Gastrocnemius medialis (tissue), 4 donors: ENCODE measurements around the gene LRRFIP1. TPM values are rescaled to one million over a fixed set of nuclear protein-coding genes. Genes with fewer than 3 reads are reported as not detected.

Source experiments
- ATAC-seq, 2 donors: fragments of 150-250 bp; one replicate each; pipeline ENCODE4 v1.9.1; 2016
- DNase-seq, 2 donors: peaks; one replicate each; pipeline ENCODE4 v3.0.0-alpha.2; 2019
- H3K27ac ChIP-seq, 4 donors: fragments of 200-600 bp; sonication (generic); 1 replicate in 1 of 4; 2 replicates in 3 of 4; pipeline ENCODE4 v1.5.1; 2016 to 2018; ENCODE audit warnings: mild to moderate bottlenecking in 2 of 4, moderate library complexity in 1 of 4
- H3K27me3 ChIP-seq, 3 donors: fragments of 200-600 bp; sonication (generic) in 2 of 3; 1 replicate in 1 of 3; 2 replicates in 2 of 3; pipeline versions ENCODE4 v1.5.1 to v1.6.0; 2016 to 2019; ENCODE audit warnings: mild to moderate bottlenecking in 1 of 3, moderate library complexity in 1 of 3
- H3K36me3 ChIP-seq, 2 donors: fragments of 200-600 bp; sonication (generic) in 1 of 2; one replicate each; pipeline ENCODE4 v1.5.1; 2017 to 2018
- H3K4me1 ChIP-seq, 2 donors: fragments of 200-600 bp; sonication (generic) in 1 of 2; one replicate each; pipeline ENCODE4 v1.5.1; 2016 to 2017; ENCODE audit warnings: mild to moderate bottlenecking in 2 of 2
- H3K4me3 ChIP-seq, 4 donors: fragments of 200-600 bp; sonication (generic) in 3 of 4; 1 replicate in 1 of 4; 2 replicates in 3 of 4; pipeline ENCODE4 v1.5.1; 2016 to 2019; ENCODE audit warnings: mild to moderate bottlenecking in 2 of 4
- H3K9me3 ChIP-seq, 3 donors: fragments of 200-600 bp; sonication (generic) in 2 of 3; 1 replicate in 1 of 3; 2 replicates in 2 of 3; pipeline ENCODE4 v1.5.1; 2016 to 2019
- POLR2A ChIP-seq, 2 donors: fragments of 450-650 bp; IDR thresholded peaks; one replicate each; pipeline ENCODE4 v1.6.1; 2017; ENCODE audit warnings: antibody characterized with exemption in 2 of 2, mild to moderate bottlenecking in 2 of 2, moderate library complexity in 2 of 2
- in situ Hi-C, 4 donors: fragments of 200-750 bp; cut with MboI; loops; one replicate each; pipeline versions ENCODE4 v1.15.0 to v1.8.0; 2017; ENCODE audit warnings: low sequenced_read_pairs in 4 of 4
- intact Hi-C: fragments of 100-400 bp; cut with DNase I; formaldehyde crosslinking; loops from one replicate; pipeline ENCODE4 v1.15.1; 2023; ENCODE audit warnings: low total_unique reads
- total RNA-seq, 4 donors: library from RNA; depleted of rRNA; stranded (reverse); fragments of >200 nt; gene quantifications; one replicate each; pipeline versions ENCODE4 v1.1.0 to v1.2.3, GENCODE V29; 2016
- TF ChIP-seq, protein P1 (sequence below), 5 experiments: fragments of 450-650 bp in 3 of 5; fragments of 200-600 bp in 2 of 5; sonication (generic) in 2 of 5; IDR thresholded peaks in 4 of 5; conservative IDR thresholded peaks in 1 of 5; 1 replicate in 4 of 5; 2 replicates in 1 of 5; pipeline ENCODE4 v1.5.1; 2016 to 2019; ENCODE audit warnings: antibody characterized with exemption in 5 of 5, mild to moderate bottlenecking in 3 of 5, moderate library complexity in 3 of 5

The LRRFIP1 gene
- total RNA-seq, 4 donors from 2014 or later = 37.9 to 74.1 (median 54.0) TPM

DNA sequence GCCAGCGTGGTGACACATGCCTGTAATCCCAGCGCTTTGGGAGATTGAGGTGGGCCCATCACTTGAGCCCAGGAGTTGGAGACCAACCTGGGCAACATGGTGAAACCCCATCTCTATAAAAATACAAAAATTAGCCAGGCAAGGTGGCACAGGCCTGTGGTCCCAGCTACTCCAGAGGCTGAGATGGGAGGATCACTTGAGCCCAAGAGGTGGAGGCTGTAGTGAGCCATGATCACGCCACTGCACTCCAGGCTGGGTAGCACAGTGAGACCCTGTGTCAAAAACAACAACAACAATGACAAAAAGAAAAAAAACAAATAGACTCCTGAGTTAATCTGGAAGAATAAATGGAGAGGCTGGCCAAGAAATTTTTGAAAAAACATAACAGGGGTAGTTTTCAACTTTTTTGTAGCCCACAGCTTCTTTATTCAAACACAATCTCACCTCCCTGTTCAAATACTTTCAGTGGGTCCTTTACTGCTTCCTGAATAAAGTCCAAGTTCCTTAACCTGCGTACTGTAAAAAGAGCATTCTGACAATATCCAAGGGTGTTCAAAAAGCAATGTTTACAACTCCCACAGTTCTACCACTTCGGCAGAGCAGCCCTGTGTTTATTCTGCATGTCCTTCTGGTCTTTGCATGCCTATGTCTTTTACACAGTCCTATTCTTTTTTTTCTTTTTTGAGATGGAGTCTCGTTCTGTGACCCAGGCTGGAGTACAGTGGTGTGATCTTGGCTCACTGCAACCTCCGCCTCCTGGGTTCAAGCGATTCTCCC is 53.5 kb downstream of the LRRFIP1 start:
- ATAC-seq (no peak), DNase-seq (no peak)
- in situ Hi-C loops (loop anchor here in 1 of 4 donors (10.0 kb wide), 1 partner anchor 64 kb away; no protein-coding TSS in a partner anchor), intact Hi-C loops (no loop called here)
- no peaks in the 10 kb centered on the region for H3K27me3 ChIP-seq
- no peak for TF ChIP-seq POLR2A (IDR thresholded peaks at IDR 0.05)
- TF ChIP-seq, protein P1, sequence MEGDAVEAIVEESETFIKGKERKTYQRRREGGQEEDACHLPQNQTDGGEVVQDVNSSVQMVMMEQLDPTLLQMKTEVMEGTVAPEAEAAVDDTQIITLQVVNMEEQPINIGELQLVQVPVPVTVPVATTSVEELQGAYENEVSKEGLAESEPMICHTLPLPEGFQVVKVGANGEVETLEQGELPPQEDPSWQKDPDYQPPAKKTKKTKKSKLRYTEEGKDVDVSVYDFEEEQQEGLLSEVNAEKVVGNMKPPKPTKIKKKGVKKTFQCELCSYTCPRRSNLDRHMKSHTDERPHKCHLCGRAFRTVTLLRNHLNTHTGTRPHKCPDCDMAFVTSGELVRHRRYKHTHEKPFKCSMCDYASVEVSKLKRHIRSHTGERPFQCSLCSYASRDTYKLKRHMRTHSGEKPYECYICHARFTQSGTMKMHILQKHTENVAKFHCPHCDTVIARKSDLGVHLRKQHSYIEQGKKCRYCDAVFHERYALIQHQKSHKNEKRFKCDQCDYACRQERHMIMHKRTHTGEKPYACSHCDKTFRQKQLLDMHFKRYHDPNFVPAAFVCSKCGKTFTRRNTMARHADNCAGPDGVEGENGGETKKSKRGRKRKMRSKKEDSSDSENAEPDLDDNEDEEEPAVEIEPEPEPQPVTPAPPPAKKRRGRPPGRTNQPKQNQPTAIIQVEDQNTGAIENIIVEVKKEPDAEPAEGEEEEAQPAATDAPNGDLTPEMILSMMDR (IDR thresholded peaks at IDR 0.05 in 4 of 5, conservative IDR thresholded peaks at IDR 0.05 in 1 of 5) = no peak
- H3K4me3 ChIP-seq = no peak overlapping the region
- H3K9me3 ChIP-seq = no peaks in the 10 kb centered on the region
- H3K4me1 ChIP-seq = peaks cover 51 to 55% of the 10 kb centered on the region in 2 donors
- no peaks in the 10 kb centered on the region for H3K36me3 ChIP-seq
- H3K27ac ChIP-seq = peak overlapping the region in 2 of 4 donors; percentile 12 to 16

DNA sequence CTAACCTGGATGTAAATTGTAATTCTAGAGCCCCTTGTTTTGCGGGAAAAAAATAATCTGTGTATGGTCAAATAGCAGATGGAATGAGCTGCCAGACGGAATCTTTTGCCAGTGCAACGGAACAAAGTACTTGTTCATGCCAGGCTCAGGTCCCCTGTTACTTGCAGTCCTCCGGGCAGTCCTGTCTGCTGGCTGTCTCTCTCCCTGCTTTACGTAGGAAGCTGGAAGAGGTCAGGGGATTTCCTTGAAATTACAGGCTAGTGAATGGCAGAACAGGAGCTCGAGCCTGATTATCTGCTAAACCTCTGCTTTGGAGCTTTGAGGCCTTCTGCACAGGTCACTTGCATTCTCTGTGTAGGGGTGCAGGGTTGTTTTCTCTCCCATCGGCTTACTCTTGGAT is 54.8 kb downstream of the LRRFIP1 start:
- intact Hi-C loops (no loop called here), in situ Hi-C loops (loop anchor here in 1 of 4 donors (10.0 kb wide), 1 partner anchor 63 kb away; no protein-coding TSS in a partner anchor)
- Histone ChIP-seq H3K4me3 (no peak overlapping the region), H3K36me3 (no peaks in the 10 kb centered on the region), H3K9me3 (no peaks in the 10 kb centered on the region), H3K27me3 (no peaks in the 10 kb centered on the region), H3K4me1 (peaks cover 43 to 47% of the 10 kb centered on the region in 2 donors), H3K27ac (peak overlapping the region; percentile 62 to 79 (median 67))
- DNase-seq (peak in 1 of 2 donors; percentile 18), ATAC-seq (no peak)
- TF ChIP-seq, protein P1 (IDR thresholded peaks at IDR 0.05 in 4 of 5, conservative IDR thresholded peaks at IDR 0.05 in 1 of 5) = no peak
- TF ChIP-seq POLR2A (IDR thresholded peaks at IDR 0.05) = no peak

DNA sequence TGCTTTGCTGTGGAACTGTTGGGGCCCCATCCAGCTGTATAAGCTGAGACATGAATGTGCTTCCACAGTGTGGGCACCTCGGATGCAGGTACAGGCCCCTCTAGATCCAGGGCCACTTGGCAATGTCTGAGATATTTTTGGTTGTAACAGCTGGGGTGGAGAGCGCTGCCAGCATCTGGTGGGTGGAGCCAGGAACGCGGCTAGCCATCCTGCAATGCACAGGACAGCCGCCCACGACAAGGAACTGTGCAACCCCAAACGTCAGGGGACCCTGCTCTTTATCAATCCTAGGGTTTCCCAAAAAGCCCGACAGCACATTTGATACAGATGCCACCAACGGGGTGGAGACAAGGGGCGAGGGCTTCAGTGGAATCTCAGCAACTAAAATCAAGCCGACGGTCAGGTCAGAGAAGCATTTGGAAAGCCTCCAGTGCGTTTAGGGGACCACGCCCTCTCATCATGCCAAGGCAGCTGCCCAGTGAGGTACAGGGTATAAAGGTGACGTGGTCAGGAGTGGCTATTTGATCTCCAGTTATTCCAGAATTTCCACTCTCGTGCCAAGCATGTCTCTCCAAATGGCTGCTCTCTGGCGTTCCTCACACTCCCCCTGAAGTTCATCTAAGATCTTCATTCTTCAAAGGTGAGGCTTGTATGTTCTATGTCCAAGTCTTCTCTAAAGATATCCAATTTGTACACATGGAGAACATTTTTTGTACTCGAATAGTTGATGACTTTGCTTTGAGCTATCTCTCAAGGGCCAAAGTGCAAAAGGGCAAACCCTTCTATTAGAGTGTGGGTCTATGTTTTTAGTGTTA is 55.7 kb downstream of the LRRFIP1 start:
- TF ChIP-seq, protein P1 (IDR thresholded peaks at IDR 0.05 in 4 of 5, conservative IDR thresholded peaks at IDR 0.05 in 1 of 5) = no peak
- no peak for TF ChIP-seq POLR2A (IDR thresholded peaks at IDR 0.05)
- Histone ChIP-seq H3K27ac (peak overlapping the region; percentile 62 to 79 (median 67)), H3K9me3 (no peaks in the 10 kb centered on the region), H3K27me3 (no peaks in the 10 kb centered on the region), H3K4me3 (no peak overlapping the region), H3K36me3 (no peaks in the 10 kb centered on the region), H3K4me1 (peaks cover 45 to 47% of the 10 kb centered on the region in 2 donors)
- intact Hi-C loops = no loop called here
- DNase-seq = peak in 1 of 2 donors; percentile 45
- in situ Hi-C loops = loop anchor here in 1 of 4 donors (10.0 kb wide), 1 partner anchor 62 kb away; no protein-coding TSS in a partner anchor
- ATAC-seq = peak in 1 of 2 donors; percentile 20

GRCh38 chr2:237685408-237685807 is 58.0 kb downstream of the LRRFIP1 start:
- no peak overlapping the region for H3K27ac ChIP-seq
- H3K36me3 ChIP-seq = no peaks in the 10 kb centered on the region
- DNase-seq (no peak), ATAC-seq (no peak)
- H3K27me3 ChIP-seq = no peaks in the 10 kb centered on the region
- intact Hi-C loops = no loop called here
- no peak overlapping the region for H3K4me3 ChIP-seq
- H3K4me1 ChIP-seq = peaks cover 55 to 56% of the 10 kb centered on the region in 2 donors
- no peak for TF ChIP-seq POLR2A (IDR thresholded peaks at IDR 0.05)
- TF ChIP-seq, protein P1 (IDR thresholded peaks at IDR 0.05 in 4 of 5, conservative IDR thresholded peaks at IDR 0.05 in 1 of 5) = peak in 1 of 5 experiments; percentile 20
- in situ Hi-C loops = loop anchor here in 1 of 4 donors (10.0 kb wide), 1 partner anchor 59 kb away; no protein-coding TSS in a partner anchor
- no peaks in the 10 kb centered on the region for H3K9me3 ChIP-seq
